MCF 10A (cell line): ENCODE results near the gene CPNE4. TPM values are rescaled to one million over a fixed set of nuclear protein-coding genes. Genes with fewer than 3 reads are reported as not detected.

Experiments
- BruUV-seq: library from RNA; stranded (reverse); fragments of 400-500 nt; replicated peaks from 2 replicates; lab custom pipeline; 2021; lab: Mats Ljungman, UMichigan
- CTCF ChIA-PET: fragments of 300-600 bp; sonication (Branson Sonifier 250); formaldehyde crosslinking; extraction: SDS; loops from one replicate; lab custom pipeline; 2021; ENCODE audit warnings: antibody characterized with exemption, inconsistent platforms; lab: Yijun Ruan, JAX
- POLR2A ChIA-PET: fragments of 300-600, 350-650 bp; sonication (Branson Sonifier 250); formaldehyde crosslinking; extraction: SDS; loops from one replicate; lab custom pipeline; 2020; ENCODE audit warnings: antibody characterized with exemption, inconsistent platforms; lab: Yijun Ruan, JAX
- DNase-seq: peaks from one replicate; pipeline ENCODE4 v3.0.0-alpha.2; 2018; ENCODE audit not compliant: unreplicated experiment
- H3K27ac Mint-ChIP-seq: one replicate; pipeline ENCODE4 v1.8.0; 2022; ENCODE audit warnings: mild to moderate bottlenecking, low read depth, mixed read lengths; ENCODE audit not compliant: unreplicated experiment
- H3K27me3 Mint-ChIP-seq: one replicate; pipeline ENCODE4 v1.8.0; 2022; ENCODE audit warnings: mixed read lengths; ENCODE audit not compliant: insufficient read depth, unreplicated experiment
- H3K36me3 Mint-ChIP-seq: one replicate; pipeline ENCODE4 v1.8.0; 2022; ENCODE audit warnings: mild to moderate bottlenecking, moderate library complexity, mixed read lengths; ENCODE audit not compliant: insufficient read depth, unreplicated experiment
- H3K4me1 Mint-ChIP-seq: one replicate; pipeline ENCODE4 v1.8.0; 2022; ENCODE audit warnings: mixed read lengths; ENCODE audit not compliant: insufficient read depth, unreplicated experiment
- H3K4me3 Mint-ChIP-seq: one replicate; pipeline ENCODE4 v1.8.0; 2022; ENCODE audit warnings: mild to moderate bottlenecking, moderate library complexity, mixed read lengths; ENCODE audit not compliant: unreplicated experiment
- H3K9me3 Mint-ChIP-seq: one replicate; pipeline ENCODE4 v1.8.0; 2022; ENCODE audit warnings: mixed read lengths; ENCODE audit not compliant: unreplicated experiment
- CTCF ChIP-seq: fragments of 200-600 bp; IDR thresholded peaks from one replicate; pipeline ENCODE4 v1.8.0; 2022; ENCODE audit warnings: antibody characterized with exemption, mild to moderate bottlenecking; ENCODE audit not compliant: unreplicated experiment
- intact Hi-C: fragments of 100-400 bp; cut with micrococcal nuclease; formaldehyde crosslinking; loops from 2 replicates; pipeline ENCODE4 v1.14.1; 2022
- total RNA-seq: library from RNA; stranded (reverse); gene quantifications from 2 replicates; pipeline ENCODE4 v1.2.3, GENCODE V29; 2022

CPNE4 gene
- total RNA-seq, 1 experiment from 2014 or later: not detected

GRCh38 chr3:131802029-131802428 lies 232.8 kb downstream of the CPNE4 start:
- Mint-ChIP-seq H3K4me1 (no peaks in the 10 kb centered on the region), H3K27me3 (peaks cover 17% of the 10 kb centered on the region), H3K36me3 (no peaks in the 10 kb centered on the region), H3K4me3 (no peak overlapping the region), H3K9me3 (no peaks in the 10 kb centered on the region), H3K27ac (no peak overlapping the region)
- POLR2A ChIA-PET: no interaction called here
- no peak for TF ChIP-seq CTCF
- intact Hi-C loops: no loop called here
- CTCF ChIA-PET: no interaction called here
- no peak for DNase-seq
- BruUV-seq: no TSS peak

GRCh38 chr3:131801566-131801965 lies 233.2 kb downstream of the CPNE4 start:
- Mint-ChIP-seq H3K4me1 (no peaks in the 10 kb centered on the region), H3K27ac (no peak overlapping the region), H3K4me3 (no peak overlapping the region), H3K36me3 (no peaks in the 10 kb centered on the region), H3K27me3 (peaks cover 12% of the 10 kb centered on the region), H3K9me3 (no peaks in the 10 kb centered on the region)
- BruUV-seq: no TSS peak
- ChIA-PET POLR2A (no interaction called here), CTCF (no interaction called here)
- intact Hi-C loops: no loop called here
- no peak for DNase-seq
- TF ChIP-seq CTCF: no peak

GRCh38 chr3:131797776-131798175 lies 237.0 kb downstream of the CPNE4 start:
- POLR2A ChIA-PET: interaction anchor here (0.6 kb wide), 1 partner anchor 307 kb away, joined by 3 read pairs; no protein-coding TSS in a partner anchor
- H3K27ac Mint-ChIP-seq: no peak overlapping the region

More at GRCh38 chr3:131797776-131798175, 237.0 kb downstream of the CPNE4 start:
- intact Hi-C loops: loop anchor here (10.0 kb wide), 2 partner anchors 387 to 573 kb away; no protein-coding TSS in a partner anchor
- no peak for TF ChIP-seq CTCF
- BruUV-seq: no TSS peak
- no peaks in the 10 kb centered on the region for H3K4me1 Mint-ChIP-seq
- DNase-seq: no peak
- peaks cover 9% of the 10 kb centered on the region for H3K27me3 Mint-ChIP-seq
- no peaks in the 10 kb centered on the region for H3K9me3 Mint-ChIP-seq
- CTCF ChIA-PET: interaction anchor here (0.6 to 7.1 kb wide), 3 partner anchors 231 to 461 kb away, joined by 4 to 104 read pairs (median 27); partner anchors contain the start of gene CPNE4
- no peaks in the 10 kb centered on the region for H3K36me3 Mint-ChIP-seq
- no peak overlapping the region for H3K4me3 Mint-ChIP-seq
